RWPE2 (cell line): ENCODE measurements around the gene ABCF1.

ENCODE experiments used
- ATAC-seq: fragments of 200-7000 bp; cut with Tn5 transposase; 3 replicates; pipeline ENCODE4 v1.9.1; 2021; ENCODE audit warnings: low read depth
- DNase-seq: peaks from one replicate; pipeline ENCODE4 v3.0.0-alpha.2; 2020; ENCODE audit warnings: low spot score
- H3K27ac ChIP-seq: fragments of 450-650 bp; 2 replicates; pipeline ENCODE4 v1.5.1; 2017; ENCODE audit warnings: mild to moderate bottlenecking; ENCODE audit not compliant: poor library complexity, severe bottlenecking
- H3K27me3 ChIP-seq: fragments of 250-450 bp; sonication (Bioruptor Pico); 2 replicates; pipeline ENCODE4 v1.5.1; 2021; ENCODE audit warnings: mild to moderate bottlenecking, moderate library complexity; ENCODE audit not compliant: insufficient read depth, poor library complexity, severe bottlenecking
- H3K36me3 ChIP-seq: fragments of 250-450 bp; sonication (Bioruptor Pico); 2 replicates; pipeline ENCODE4 v1.5.1; 2020; ENCODE audit warnings: low read depth, mild to moderate bottlenecking, moderate library complexity
- H3K4me1 ChIP-seq: fragments of 250-450 bp; sonication (Bioruptor Pico); 2 replicates; pipeline ENCODE4 v1.5.1; 2021; ENCODE audit warnings: mild to moderate bottlenecking, moderate library complexity; ENCODE audit not compliant: insufficient read depth, poor library complexity, severe bottlenecking
- H3K4me3 ChIP-seq: fragments of 250-450 bp; sonication (Bioruptor Pico); 2 replicates; pipeline ENCODE4 v1.5.1; 2021; ENCODE audit warnings: mild to moderate bottlenecking, moderate library complexity; ENCODE audit not compliant: severe bottlenecking
- H3K9me3 ChIP-seq: fragments of 250-450 bp; sonication (Bioruptor Pico); 2 replicates; pipeline ENCODE4 v1.5.1; 2021; ENCODE audit warnings: mild to moderate bottlenecking, moderate library complexity; ENCODE audit not compliant: severe bottlenecking
- TF ChIP-seq, protein P1 (sequence below): fragments of 450-650 bp; IDR thresholded peaks from one replicate; pipeline ENCODE4 v1.5.1; 2017; ENCODE audit warnings: mild to moderate bottlenecking, moderate library complexity; ENCODE audit not compliant: poor library complexity, severe bottlenecking

ABCF1 gene

DNA sequence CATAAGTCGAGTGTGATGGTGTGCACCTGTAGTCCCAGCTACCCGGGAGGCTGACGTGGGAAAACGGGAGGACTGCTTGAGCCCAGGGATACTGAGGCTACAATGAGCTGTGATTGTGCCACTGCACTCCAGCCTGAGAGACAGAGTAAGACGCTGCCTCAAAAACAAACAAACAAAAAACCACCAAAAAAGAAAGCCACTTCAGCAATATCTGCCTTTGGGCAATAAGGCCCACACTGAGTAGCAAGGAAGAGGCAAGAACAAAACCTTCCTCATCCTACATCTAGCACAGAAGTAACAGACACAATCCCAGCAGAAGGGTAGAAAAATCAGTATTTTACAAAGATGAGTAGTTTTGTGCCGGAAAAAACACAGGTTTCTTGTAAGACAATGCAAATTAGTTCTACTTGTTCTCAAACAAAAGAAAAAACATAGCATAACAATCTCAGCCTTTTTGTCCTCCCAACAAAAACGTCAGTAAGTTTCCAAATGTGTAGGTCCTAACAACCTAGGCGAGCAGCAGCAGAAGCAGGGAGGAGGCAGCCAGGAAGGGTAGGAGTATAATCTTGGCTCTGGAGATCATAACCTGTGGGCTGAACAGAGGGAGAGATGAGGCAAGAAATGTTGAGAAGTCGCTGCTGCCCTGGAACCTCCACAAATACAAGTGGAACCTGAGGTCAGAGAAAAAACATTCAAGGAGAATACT is 40.1 kb downstream of the ABCF1 start:
- H3K4me1 ChIP-seq: peaks cover 15% of the 10 kb centered on the region
- TF ChIP-seq, protein P1, sequence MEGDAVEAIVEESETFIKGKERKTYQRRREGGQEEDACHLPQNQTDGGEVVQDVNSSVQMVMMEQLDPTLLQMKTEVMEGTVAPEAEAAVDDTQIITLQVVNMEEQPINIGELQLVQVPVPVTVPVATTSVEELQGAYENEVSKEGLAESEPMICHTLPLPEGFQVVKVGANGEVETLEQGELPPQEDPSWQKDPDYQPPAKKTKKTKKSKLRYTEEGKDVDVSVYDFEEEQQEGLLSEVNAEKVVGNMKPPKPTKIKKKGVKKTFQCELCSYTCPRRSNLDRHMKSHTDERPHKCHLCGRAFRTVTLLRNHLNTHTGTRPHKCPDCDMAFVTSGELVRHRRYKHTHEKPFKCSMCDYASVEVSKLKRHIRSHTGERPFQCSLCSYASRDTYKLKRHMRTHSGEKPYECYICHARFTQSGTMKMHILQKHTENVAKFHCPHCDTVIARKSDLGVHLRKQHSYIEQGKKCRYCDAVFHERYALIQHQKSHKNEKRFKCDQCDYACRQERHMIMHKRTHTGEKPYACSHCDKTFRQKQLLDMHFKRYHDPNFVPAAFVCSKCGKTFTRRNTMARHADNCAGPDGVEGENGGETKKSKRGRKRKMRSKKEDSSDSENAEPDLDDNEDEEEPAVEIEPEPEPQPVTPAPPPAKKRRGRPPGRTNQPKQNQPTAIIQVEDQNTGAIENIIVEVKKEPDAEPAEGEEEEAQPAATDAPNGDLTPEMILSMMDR: no peak
- DNase-seq (no peak), ATAC-seq (no peak)
- no peaks in the 10 kb centered on the region for H3K27me3 ChIP-seq
- H3K27ac ChIP-seq: no peak overlapping the region
- H3K9me3 ChIP-seq: no peaks in the 10 kb centered on the region
- H3K4me3 ChIP-seq: no peak overlapping the region
- H3K36me3 ChIP-seq: peaks cover 59% of the 10 kb centered on the region

DNA sequence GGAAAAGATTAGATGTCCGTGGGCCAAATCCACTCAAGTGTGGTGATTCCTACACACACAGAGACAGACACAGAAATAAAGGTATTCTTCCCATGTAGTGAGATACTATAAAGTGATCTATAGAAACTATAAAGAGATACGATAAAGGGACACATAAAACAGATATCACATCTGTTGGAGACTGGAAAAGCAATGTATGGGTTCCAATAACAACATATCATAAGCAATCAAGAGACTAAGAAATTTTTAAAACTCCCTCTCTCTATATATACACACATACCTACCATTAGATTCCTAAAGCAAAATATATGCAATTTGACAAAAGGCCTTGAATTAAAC is 40.6 kb downstream of the ABCF1 start:
- no peak overlapping the region for H3K4me3 ChIP-seq
- no peak for ATAC-seq
- peaks cover 59% of the 10 kb centered on the region for H3K36me3 ChIP-seq
- no peaks in the 10 kb centered on the region for H3K9me3 ChIP-seq
- peak overlapping the region; percentile 82 for H3K27ac ChIP-seq
- H3K4me1 ChIP-seq: peaks cover 15% of the 10 kb centered on the region
- TF ChIP-seq, protein P1: no peak
- H3K27me3 ChIP-seq: no peaks in the 10 kb centered on the region
- DNase-seq: no peak

DNA sequence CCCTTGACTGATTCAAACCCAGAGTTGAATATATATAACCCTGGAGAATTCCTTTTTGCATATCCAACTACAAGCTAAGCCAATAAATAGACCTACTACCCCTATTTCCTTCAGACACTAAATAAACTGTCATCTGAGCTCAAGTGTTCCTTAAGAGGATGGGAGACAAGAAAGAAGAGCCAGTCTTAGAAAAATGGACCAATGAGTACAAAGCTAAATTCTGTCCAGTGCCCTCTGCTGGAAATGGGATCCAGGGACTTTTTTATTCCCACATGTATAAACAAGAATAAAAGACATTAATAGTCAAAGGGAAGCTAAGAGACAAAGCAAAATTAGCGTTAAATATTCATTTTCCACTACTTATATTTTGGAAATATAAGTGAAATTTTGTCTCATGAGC is 41.0 kb downstream of the ABCF1 start:
- peak overlapping the region; percentile 82 for H3K27ac ChIP-seq
- H3K4me1 ChIP-seq: peaks cover 15% of the 10 kb centered on the region
- no peak overlapping the region for H3K4me3 ChIP-seq
- H3K36me3 ChIP-seq: peaks cover 58% of the 10 kb centered on the region
- no peak for DNase-seq
- H3K27me3 ChIP-seq: no peaks in the 10 kb centered on the region
- ATAC-seq: no peak
- no peaks in the 10 kb centered on the region for H3K9me3 ChIP-seq
- TF ChIP-seq, protein P1: peak; percentile 61

DNA sequence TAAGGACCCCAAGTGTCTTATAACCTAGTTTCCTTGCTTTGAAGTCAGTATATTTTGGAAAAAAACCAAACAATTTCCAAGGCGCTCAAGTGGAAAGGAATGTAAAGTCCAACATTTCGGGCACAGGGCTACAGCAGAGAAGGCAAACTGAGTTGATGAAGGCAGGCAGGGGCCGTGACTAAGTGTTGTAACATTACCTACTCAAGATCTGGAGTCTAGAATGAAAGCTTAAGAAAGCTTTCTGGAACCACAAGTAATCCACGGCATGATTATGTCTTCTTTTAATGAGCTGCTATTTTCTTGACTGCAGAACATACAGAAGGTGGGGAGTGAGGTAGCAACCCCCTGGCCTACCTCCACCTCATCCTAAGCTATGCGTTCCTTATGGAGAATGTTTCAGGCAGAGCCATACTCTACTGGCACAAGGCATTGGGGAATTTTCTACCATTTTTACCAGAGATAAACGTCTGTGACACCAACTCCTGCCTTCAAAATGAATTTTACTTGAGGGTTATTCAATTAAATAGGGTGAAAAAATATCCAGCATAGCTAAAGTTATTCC is 41.5 kb downstream of the ABCF1 start:
- no peak overlapping the region for H3K4me3 ChIP-seq
- ATAC-seq (no peak), DNase-seq (no peak)
- peaks cover 15% of the 10 kb centered on the region for H3K4me1 ChIP-seq
- H3K36me3 ChIP-seq: peaks cover 52% of the 10 kb centered on the region
- H3K9me3 ChIP-seq: no peaks in the 10 kb centered on the region
- peak overlapping the region; percentile 82 for H3K27ac ChIP-seq
- H3K27me3 ChIP-seq: no peaks in the 10 kb centered on the region
- TF ChIP-seq, protein P1: no peak
